Measurements from ENCODE around the gene ATP8A2. TPM values are rescaled to one million over a fixed set of nuclear protein-coding genes. Genes with fewer than 3 reads are reported as not detected.

The ATP8A2 gene
- total RNA-seq, 1 donor from 2014 or later, result 4.2 TPM

- Mint-ChIP-seq H3K4me3 (no peak overlapping the region), H3K27me3 (ENCODE audit: insufficient read depth, low read depth) (no peaks in the 10 kb centered on the region), H3K36me3 (peaks cover 2% of the 10 kb centered on the region), H3K9me3 (peaks cover 2% of the 10 kb centered on the region), H3K4me1 (peaks cover 20% of the 10 kb centered on the region), H3K27ac (peak overlapping the region; percentile 13)
- no peaks in the 10 kb centered on the region for H3K27me3 ChIP-seq
- peaks cover 32% of the 10 kb centered on the region for H3K4me1 ChIP-seq
- H3K4me3 ChIP-seq, result no peak overlapping the region
- H3K27ac ChIP-seq, result no peak overlapping the region
- no peaks in the 10 kb centered on the region for H4K20me1 ChIP-seq (ENCODE audit: low read depth)
- no peaks in the 10 kb centered on the region for H3K79me2 ChIP-seq (ENCODE audit: low read depth)
- H2AFZ ChIP-seq (replicated peaks), result peak overlapping the region; percentile 53
- H3K9ac ChIP-seq, result no peak overlapping the region
- H3K36me3 ChIP-seq, result no peaks in the 10 kb centered on the region
- H3K4me2 ChIP-seq, result no peak overlapping the region
- no peak for DNase-seq (ENCODE audit: low spot score)
- peaks cover 4% of the 10 kb centered on the region for H3F3A ChIP-seq (ENCODE audit: low read depth)
- TF ChIP-seq EZH2phosphoT487 (IDR thresholded peaks at IDR 0.05) (no peak), EZH2 (IDR thresholded peaks at IDR 0.05) (no peak), CTCF (IDR thresholded peaks at IDR 0.05) (no peak)
- no peaks in the 10 kb centered on the region for H3K9me3 ChIP-seq (ENCODE audit: low read depth)
These were observed 496.7 kb downstream of the ATP8A2 start for GRCh38 chr13:25868490-25868889.

GRCh38 chr13:25869941-25870340 is 498.2 kb downstream of the ATP8A2 start:
- Mint-ChIP-seq H3K36me3 (peaks cover 2% of the 10 kb centered on the region), H3K9me3 (peaks cover 2% of the 10 kb centered on the region), H3K27me3 (ENCODE audit: insufficient read depth, low read depth) (no peaks in the 10 kb centered on the region), H3K27ac (no peak overlapping the region), H3K4me1 (peaks cover 17% of the 10 kb centered on the region), H3K4me3 (no peak overlapping the region)
- no peaks in the 10 kb centered on the region for H3K36me3 ChIP-seq
- no peaks in the 10 kb centered on the region for H3K79me2 ChIP-seq (ENCODE audit: low read depth)
- no peak overlapping the region for H3K27ac ChIP-seq
- H3K4me1 ChIP-seq, result peaks cover 32% of the 10 kb centered on the region
- H3K27me3 ChIP-seq, result no peaks in the 10 kb centered on the region
- no peak overlapping the region for H2AFZ ChIP-seq (replicated peaks)
- TF ChIP-seq EZH2phosphoT487 (IDR thresholded peaks at IDR 0.05), result no peak
- TF ChIP-seq EZH2 (IDR thresholded peaks at IDR 0.05), result no peak
- TF ChIP-seq CTCF (IDR thresholded peaks at IDR 0.05), result no peak
- no peak for DNase-seq (ENCODE audit: low spot score)
- no peaks in the 10 kb centered on the region for H3K9me3 ChIP-seq (ENCODE audit: low read depth)
- peaks cover 4% of the 10 kb centered on the region for H3F3A ChIP-seq (ENCODE audit: low read depth)
- H3K4me2 ChIP-seq, result no peak overlapping the region
- H4K20me1 ChIP-seq (ENCODE audit: low read depth), result no peaks in the 10 kb centered on the region
- H3K9ac ChIP-seq, result no peak overlapping the region
- no peak overlapping the region for H3K4me3 ChIP-seq

GRCh38 chr13:25871389-25872125 is 499.8 kb downstream of the ATP8A2 start:
- Mint-ChIP-seq H3K36me3 (peaks cover 2% of the 10 kb centered on the region), H3K4me1 (peaks cover 14% of the 10 kb centered on the region), H3K4me3 (no peak overlapping the region), H3K27ac (no peak overlapping the region), H3K27me3 (ENCODE audit: insufficient read depth, low read depth) (no peaks in the 10 kb centered on the region), H3K9me3 (peaks cover 2% of the 10 kb centered on the region)
- no peak overlapping the region for H3K4me3 ChIP-seq
- no peaks in the 10 kb centered on the region for H3K27me3 ChIP-seq
- H3K4me2 ChIP-seq, result no peak overlapping the region
- H3K27ac ChIP-seq, result no peak overlapping the region
- no peaks in the 10 kb centered on the region for H3K79me2 ChIP-seq (ENCODE audit: low read depth)
- H3K36me3 ChIP-seq, result no peaks in the 10 kb centered on the region
- H3K9ac ChIP-seq, result no peak overlapping the region
- H3K9me3 ChIP-seq (ENCODE audit: low read depth), result no peaks in the 10 kb centered on the region
- H2AFZ ChIP-seq (replicated peaks), result no peak overlapping the region
- peaks cover 10% of the 10 kb centered on the region for H3F3A ChIP-seq (ENCODE audit: low read depth)
- no peaks in the 10 kb centered on the region for H4K20me1 ChIP-seq (ENCODE audit: low read depth)
- TF ChIP-seq EZH2phosphoT487 (IDR thresholded peaks at IDR 0.05) (no peak), CTCF (IDR thresholded peaks at IDR 0.05) (no peak), EZH2 (IDR thresholded peaks at IDR 0.05) (no peak)
- DNase-seq (ENCODE audit: low spot score), result no peak
- peaks cover 39% of the 10 kb centered on the region for H3K4me1 ChIP-seq

All from neural progenitor cell (in vitro differentiated cells).